ENCODE measurements around the gene ALX4.

The ALX4 gene

DNA sequence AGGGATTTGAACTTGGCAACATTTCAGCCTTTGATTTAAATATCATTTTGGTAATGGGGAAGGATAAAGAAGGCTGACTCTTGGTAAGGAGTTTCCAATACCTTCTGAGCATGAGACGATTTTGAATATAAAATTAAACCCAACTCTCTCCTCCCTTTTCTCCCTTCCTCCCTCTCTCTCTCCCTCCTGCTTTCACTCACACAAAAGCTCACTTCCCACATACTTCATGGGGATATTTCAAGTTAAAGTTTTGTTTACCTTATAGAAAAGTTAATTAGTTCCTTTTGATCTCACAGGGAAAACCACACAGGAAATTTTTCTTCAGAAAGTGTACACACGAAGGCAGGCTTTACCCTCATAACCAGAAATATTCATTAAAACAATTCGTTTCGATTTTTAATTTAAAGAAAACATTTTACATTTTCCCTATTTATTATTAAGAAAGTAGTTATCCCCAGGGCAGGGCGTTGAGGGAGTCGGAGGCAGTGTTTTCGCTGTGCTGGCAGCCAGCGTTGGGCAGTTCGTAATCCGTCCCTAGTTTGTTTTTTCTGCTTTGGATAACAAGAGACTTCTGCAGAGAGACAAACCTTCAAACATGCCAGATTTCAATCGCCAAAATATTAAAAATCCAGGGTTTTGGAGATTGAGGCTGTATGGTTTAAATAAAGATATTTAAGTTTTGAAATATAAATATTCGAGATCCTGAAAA lies 25.3 kb upstream of the ALX4 start:
- no peak for DNase-seq (ENCODE audit: low read depth)

DNA sequence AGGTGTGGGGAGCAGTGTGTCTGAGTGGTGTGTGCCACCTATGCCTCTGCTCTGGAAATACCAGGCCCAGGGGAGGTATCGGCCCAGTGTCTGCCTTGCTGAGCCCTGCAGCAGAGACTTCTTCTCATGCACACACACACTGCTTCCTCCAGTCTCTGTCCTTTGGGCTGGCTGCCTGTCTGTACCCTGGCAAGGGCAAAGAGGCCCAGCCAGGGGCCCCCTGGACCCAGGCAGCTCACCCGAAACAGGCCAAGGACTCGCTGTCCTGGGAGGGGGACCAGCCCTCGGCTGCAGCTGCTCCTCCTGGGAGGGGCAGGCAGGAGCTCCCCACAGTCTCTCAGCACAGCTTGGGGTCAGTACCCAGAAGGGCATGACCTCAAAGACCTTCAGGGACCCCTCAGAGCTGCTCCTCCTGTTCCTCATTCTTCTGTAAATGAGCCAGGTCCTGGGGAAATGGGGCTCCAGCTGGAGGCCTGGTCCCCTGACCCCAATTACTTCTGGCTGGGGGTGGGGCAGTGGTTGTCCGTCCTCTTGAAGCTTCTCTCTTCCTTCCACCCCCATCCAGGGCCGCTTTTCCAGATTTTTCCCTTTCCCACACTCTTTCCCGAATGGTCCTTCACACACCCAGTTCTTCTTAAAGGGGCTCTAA lies 24.5 kb upstream of the ALX4 start:
- no peak for DNase-seq (ENCODE audit: low read depth)

DNA sequence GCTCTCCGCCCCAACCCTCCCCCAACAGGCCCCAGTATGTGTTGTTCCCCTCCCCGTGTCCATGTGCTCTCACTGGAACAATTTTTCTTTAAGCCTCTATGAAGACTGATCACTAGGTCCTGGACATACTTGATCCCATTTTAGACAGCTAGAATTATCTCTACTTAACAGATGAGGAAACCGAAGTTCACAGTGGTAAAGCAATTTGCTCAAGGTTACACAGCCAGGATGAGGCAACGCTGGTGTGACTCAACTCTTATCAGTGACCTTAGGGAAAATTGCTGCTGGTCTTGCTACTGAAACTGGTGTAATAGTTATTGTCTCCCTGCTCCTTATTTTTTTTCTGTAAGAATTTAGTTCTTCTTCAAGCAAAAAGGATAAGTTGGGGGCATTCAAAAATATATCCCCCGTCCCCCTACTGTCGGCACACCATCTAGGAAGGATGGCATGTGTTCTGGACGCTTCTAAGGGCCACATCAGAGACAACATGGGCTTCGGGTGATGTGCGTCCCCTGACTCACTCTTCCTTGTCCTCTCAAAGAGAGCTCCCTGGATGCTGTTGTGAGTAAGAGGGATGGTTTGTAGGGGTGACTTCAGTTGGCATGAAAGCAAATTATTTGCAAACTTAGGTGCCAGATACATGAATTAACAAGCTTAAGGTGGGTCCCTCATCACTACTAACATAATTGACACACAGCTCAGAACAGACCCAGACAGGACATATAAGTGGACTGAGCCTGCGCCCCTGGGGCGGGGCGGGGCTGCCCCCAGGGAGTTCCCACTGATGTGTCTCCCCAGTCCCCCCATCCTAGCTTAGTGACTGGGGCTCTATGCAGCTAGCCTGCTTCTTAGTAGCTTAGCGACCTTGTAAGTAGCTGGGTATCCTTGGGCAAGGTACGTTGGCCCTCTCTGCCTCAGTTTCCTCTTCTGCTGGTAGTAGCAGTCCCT lies 23.6 kb upstream of the ALX4 start:
- no peak for DNase-seq (ENCODE audit: low read depth)

DNA sequence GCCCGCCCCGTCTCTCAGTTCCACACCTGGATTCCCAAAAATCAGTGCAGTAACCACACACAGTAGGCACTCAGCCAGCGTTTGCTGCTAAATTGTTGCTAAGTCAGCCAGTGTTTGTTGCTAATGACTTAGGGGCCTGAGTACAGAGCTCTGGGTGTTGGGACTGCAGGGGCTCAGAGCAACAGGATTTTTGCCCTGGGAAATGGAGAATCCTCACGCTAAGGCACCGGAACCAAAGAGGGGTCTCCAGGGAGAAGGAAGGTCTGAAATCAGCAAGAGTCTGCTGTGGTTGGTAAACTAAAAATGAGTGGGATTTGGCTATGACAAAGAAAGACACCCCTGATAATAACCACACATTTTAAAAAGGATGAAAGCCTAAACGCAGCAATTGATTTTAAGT lies 22.7 kb upstream of the ALX4 start:
- no peak for DNase-seq (ENCODE audit: low read depth)

DNA sequence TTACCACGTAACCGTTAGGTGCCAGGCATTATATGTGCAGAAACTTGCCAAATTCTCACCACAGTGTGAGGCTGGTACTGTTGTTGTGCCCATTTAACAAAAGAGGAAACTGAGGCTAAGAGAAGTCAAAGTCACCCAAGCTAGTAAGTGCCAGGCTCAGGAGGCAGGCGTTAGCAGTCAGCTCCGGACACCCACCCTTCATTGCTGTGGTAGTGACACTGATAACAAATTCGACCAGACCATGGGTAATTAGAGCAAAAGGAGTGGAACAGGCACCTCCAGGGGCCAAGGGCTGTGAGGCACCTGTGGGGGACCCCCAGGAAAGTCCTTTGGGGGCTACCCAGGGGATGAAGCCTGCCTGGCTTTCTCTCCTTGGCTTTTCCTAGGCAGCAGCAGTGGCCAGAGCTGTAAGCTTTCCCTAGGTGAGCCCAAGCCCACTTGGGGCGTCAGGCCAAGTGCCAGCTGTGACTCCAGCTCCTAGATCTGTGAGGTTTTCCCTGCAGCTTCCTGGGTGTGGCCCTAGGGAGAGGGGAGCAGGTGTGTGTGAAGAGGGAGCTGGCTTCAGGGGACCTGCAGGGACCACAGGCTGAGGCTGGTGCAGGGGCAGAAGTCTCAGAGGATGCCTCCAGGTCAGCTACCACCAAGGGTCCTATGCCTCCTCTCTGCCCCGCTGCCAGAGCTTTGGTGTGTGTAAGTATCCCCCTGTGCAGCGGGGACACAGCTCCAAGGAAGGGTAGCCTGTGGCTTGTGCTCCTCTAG lies 19.7 kb upstream of the ALX4 start:
- DNase-seq (ENCODE audit: low read depth) = no peak

DNA sequence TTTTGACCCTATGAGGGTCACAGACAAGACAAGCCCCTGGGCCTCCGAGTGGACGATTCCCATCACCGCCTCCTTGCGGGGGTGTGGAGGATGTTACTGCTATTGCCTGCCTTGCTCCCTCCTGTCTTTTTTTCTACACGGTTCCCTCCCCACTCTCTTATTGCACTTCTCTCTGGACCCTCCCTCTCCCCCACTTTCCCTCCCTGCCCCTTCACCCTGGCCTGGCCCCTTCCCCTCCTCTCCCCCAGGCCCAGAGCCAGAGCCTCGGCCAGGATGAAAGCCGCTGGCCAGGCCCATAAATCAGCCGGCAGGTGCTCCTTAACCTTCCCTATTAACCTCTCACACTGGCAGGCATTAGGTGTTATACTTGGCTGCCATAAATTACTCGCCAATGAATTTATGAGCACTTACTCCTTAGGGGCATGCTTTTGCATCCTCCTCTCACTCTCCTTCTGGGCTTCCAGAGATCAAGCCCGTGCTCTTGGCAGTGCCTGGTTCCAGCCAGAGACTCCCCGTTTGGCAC lies 18.3 kb upstream of the ALX4 start:
- no peak for DNase-seq (ENCODE audit: low read depth)

GRCh38 chr11:44327730-44328129 lies 17.8 kb upstream of the ALX4 start:
- DNase-seq (ENCODE audit: low read depth) = no peak

- no peak for DNase-seq (ENCODE audit: low read depth)
Measured at GRCh38 chr11:44326615-44327475, 16.9 kb upstream of the ALX4 start.

DNA sequence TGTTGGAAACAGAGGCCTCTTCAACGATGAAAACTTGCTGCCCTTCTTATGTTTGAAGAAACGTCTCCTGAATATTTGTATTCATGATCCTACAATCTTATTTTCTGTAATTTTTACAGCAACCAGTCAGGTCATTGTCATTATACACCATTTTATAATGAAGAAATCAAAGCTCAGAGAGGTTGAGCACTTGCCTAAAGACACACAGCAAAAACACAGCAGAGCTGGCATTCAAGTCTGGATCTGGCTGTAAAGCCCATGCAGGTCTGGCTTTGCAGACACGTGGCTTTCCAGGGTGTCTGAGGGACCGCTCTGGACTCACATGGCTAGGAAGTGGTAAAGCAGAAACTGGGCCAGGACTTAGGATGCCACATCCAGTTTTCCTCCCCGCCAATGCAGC lies 15.8 kb upstream of the ALX4 start:
- DNase-seq (ENCODE audit: low read depth) = no peak

DNA sequence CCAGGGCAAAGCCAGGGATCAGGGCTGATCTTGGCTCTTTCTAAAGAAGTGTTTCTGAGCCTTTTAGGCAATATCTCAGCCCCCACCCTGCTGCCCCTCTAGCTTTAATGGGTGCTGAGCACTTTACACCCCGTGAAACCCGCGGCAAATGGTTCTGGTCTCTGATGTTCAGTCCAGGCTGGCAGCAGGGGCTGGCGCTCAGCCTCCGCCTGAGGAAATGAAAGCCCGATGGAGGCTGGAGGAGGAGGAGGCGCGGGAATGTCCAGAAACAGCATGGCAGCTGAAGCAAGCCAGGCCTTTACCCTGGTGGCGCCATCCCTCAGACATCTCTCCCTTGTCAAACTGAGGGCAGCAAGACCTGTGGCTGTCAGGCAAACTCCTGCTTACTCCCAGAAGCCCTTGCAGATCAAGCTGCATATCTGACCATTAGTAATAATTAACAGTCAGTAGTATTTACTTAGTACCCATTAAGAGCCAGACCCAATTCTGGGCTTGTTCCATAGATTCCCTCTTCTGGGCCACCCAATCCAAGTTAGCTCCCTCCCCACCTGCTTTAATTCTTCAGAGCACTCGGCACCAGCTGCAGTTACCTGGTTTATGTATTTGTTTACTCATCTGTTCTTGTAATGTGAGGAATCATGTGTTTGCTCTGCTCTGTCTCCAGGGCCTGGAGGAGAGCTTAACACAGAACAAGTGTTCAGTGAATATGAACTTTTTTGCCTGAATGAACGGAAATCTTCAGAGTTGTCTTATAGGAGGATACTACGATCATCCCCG lies 15.0 kb upstream of the ALX4 start:
- no peak for DNase-seq (ENCODE audit: low read depth)

DNA sequence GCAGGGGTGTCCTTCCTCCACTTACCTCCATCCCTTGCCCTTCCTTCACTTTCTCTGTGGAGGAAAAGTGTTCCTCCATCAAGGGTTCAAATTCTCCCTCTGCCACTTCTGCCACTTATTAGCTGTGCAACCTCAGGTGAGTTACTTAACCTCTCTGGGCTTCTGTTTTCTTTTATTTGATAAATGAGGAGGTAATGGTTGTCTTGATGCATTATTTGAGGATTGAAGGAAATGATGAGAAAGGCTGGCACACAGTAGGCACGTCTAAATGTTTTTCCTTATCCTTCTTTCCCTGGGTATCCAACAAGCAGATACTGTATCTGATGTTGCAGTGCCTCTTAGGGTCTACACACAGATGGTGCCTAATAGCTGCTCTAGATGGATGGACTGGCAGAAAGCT lies 14.3 kb upstream of the ALX4 start:
- no peak for DNase-seq (ENCODE audit: low read depth)

GRCh38 chr11:44322243-44322642 lies 12.3 kb upstream of the ALX4 start:
- no peak for DNase-seq (ENCODE audit: low read depth)

- DNase-seq (ENCODE audit: low read depth) = no peak
Measured at GRCh38 chr11:44321059-44321458, 11.1 kb upstream of the ALX4 start.

- no peak for DNase-seq (ENCODE audit: low read depth)
Measured at GRCh38 chr11:44320289-44320973, 10.5 kb upstream of the ALX4 start.

DNA sequence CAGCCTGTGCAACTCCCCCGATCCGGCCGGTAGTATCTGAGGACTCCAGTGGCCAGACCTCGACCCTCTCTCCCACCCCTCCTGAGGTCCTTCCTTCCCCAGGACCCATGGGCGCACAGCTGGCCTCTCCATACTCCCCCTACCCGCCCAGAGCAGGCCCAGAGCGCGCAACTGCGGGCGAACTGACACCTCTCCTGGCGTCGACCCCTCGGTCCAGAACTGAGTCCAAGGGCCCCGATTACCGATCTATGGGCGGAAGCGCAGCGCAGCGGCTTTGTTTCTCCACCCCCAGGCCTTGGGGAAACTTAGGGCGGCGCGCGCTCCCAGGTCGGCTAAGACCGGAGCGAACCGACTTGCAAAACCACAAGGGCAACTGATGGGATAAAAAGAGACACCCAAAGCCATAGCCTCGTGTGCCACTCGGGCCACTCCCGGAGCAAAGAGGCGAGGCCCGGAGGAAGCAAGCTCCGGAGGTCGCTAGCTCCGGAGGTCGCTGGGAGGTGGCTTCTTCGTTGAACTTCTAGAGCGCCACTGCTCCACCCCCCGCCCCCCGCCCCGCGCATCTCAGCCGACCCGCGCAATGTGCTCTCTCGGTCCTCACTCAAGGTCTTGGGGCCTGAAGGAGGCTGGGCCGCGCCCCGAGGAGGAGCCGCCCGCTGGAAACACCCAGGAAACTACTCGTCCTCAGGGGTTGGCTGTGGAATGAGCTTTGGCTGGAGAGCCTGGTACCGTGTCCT lies 9.8 kb upstream of the ALX4 start:
- DNase-seq (ENCODE audit: low read depth) = no peak

DNA sequence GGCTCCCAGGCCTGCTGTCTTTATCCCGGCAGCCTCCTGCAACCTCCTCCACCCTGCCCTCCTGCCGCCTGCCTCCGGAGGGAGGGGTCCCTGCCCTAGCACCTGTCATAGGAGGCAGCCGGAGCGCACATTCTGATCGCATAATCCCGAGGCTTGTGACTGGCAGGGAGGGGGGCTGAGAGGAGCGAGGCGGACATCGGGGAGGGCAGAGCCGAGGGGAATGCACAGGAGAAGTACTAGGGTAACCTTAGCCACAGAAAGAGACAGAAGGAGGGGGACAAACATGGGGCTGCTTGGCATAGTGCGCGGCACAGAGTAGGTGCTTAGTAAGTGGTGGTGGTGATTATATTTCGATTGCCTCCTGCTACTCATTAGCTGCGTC lies 9.2 kb upstream of the ALX4 start:
- no peak for DNase-seq (ENCODE audit: low read depth)

GRCh38 chr11:44318369-44318768 lies 8.4 kb upstream of the ALX4 start:
- DNase-seq (ENCODE audit: low read depth) = no peak

- DNase-seq (ENCODE audit: low read depth) = no peak
Measured at GRCh38 chr11:44316659-44317240, 6.8 kb upstream of the ALX4 start.
